Sigmoid colon (tissue), 7 donors: ENCODE measurements around the gene WWTR1. TPM values are rescaled to one million over a fixed set of nuclear protein-coding genes. Genes with fewer than 3 reads are reported as not detected.
A peak's percentile ranks its signal among the peaks of the same experiment; 100 is the strongest.

Experiments used
- DNase-seq: peaks from one replicate; pipeline ENCODE4 v3.0.0-alpha.2; 2019
- H3K27ac ChIP-seq, 4 donors: fragments of 200-600 bp; sonication (generic); one replicate each; pipeline ENCODE4 v1.5.1; 2016 to 2019; ENCODE audit warnings: mild to moderate bottlenecking in 1 of 4
- H3K27me3 ChIP-seq, 3 donors: fragments of 200-600 bp; sonication (generic); one replicate each; pipeline ENCODE4 v1.5.1; 2019; ENCODE audit warnings: mild to moderate bottlenecking in 1 of 3
- H3K36me3 ChIP-seq, 4 donors: fragments of 200-600 bp; sonication (generic); one replicate each; pipeline ENCODE4 v1.5.1; 2016 to 2019
- H3K4me1 ChIP-seq, 4 donors: fragments of 200-600 bp; sonication (generic); one replicate each; pipeline ENCODE4 v1.5.1; 2017 to 2019
- H3K4me3 ChIP-seq, 4 donors: fragments of 200-600 bp; sonication (generic); one replicate each; pipeline ENCODE4 v1.5.1; 2017 to 2019; ENCODE audit warnings: mild to moderate bottlenecking in 2 of 4, moderate library complexity in 1 of 4
- H3K9me3 ChIP-seq, 4 donors: fragments of 200-600 bp in 3 of 4; sonication (generic) in 3 of 4; one replicate each; pipeline versions ENCODE4 v1.5.1 to v1.6.1; 2013 to 2019
- CTCF ChIP-seq, 4 experiments: fragments of 450-650 bp in 3 of 4; fragments of 200-600 bp in 1 of 4; IDR thresholded peaks; one replicate each; pipeline ENCODE4 v1.5.1; 2016 to 2019; ENCODE audit warnings: antibody characterized with exemption in 4 of 4, mild to moderate bottlenecking in 3 of 4, moderate library complexity in 2 of 4
- EP300 ChIP-seq, 4 donors: sonication (generic); formaldehyde crosslinking; IDR thresholded peaks; one replicate each; pipeline ENCODE4 v1.6.1; 2017; ENCODE audit warnings: antibody characterized with exemption in 4 of 4
- POLR2A ChIP-seq, 2 donors: fragments of 450-650 bp; IDR thresholded peaks; one replicate each; pipeline ENCODE4 v1.6.1; 2016; ENCODE audit warnings: antibody characterized with exemption in 2 of 2, mild to moderate bottlenecking in 2 of 2, moderate library complexity in 2 of 2
- POLR2AphosphoS5 ChIP-seq, 4 donors: sonication (generic); formaldehyde crosslinking; IDR thresholded peaks; one replicate each; pipeline ENCODE4 v1.6.1; 2017; ENCODE audit warnings: antibody characterized with exemption in 4 of 4
- WGBS, 2 donors: extraction: QIAGEN DNeasy Blood & Tissue Kit; methylation state at CpG; one replicate each; pipeline ENCODE4 v1.1.7; 2013; 5-methylcytosine and 5-hydroxymethylcytosine counted together
- intact Hi-C: fragments of 100-400 bp; cut with DNase I; formaldehyde crosslinking; loops from one replicate; pipeline ENCODE4 v1.15.1; 2023
- polyA plus RNA-seq, 3 donors: library from polyadenylated mRNA; stranded (reverse); fragments of 200-250 nt; gene quantifications; one replicate each; pipeline ENCODE4 v1.2.3, GENCODE V29; 2013
- total RNA-seq, 4 donors: library from RNA; depleted of rRNA; stranded (reverse); fragments of >200 nt; gene quantifications; one replicate each; pipeline ENCODE4 v1.1.0, GENCODE V29; 2016
- donor health status: healthy with polysubstance abuse.
- donor health status: Bipolar disorder and iron deficiency.
- donor health status: healthy.

Gene WWTR1
- total and polyA plus RNA-seq, 7 donors: 7.9 to 340 (median 243) TPM

DNA sequence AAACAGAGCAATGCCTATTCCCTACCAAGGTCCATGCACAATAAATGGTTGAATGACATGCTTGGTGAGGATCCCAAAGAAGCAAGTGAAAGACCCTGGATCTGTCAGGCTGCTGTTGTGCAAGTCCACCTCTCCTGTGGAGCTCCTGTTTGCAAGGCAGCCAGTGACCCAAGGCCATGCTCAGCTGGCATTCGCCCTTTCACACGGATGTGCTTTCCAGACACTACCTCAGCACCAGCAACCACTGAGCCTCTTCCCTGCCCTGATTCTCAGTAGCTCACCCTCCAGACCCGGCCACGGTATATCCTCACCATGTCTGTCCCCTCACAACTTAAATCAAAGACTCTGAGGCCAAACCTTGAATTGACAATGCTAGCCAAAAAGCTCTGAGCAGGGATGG lies 23.3 kb downstream of the WWTR1 start:
- no peak for DNase-seq
- Histone ChIP-seq H3K36me3 (no peaks in the 10 kb centered on the region), H3K27me3 (no peaks in the 10 kb centered on the region), H3K9me3 (no peaks in the 10 kb centered on the region), H3K4me1 (peaks cover 0 to 78% (median 63%) of the 10 kb centered on the region in 4 donors), H3K27ac (peak overlapping the region in 3 of 4 donors; percentile 32 to 53 (median 33)), H3K4me3 (no peak overlapping the region)
- no peak for TF ChIP-seq POLR2A (IDR thresholded peaks at IDR 0.05)
- TF ChIP-seq POLR2AphosphoS5 (IDR thresholded peaks at IDR 0.05): no peak
- no peak for TF ChIP-seq EP300 (IDR thresholded peaks at IDR 0.05)
- TF ChIP-seq CTCF (IDR thresholded peaks at IDR 0.05): no peak
- intact Hi-C loops: no loop called here
- 83 to 92% methylated on average over 4 of the region's 4 CpGs for WGBS, 2 donors

DNA sequence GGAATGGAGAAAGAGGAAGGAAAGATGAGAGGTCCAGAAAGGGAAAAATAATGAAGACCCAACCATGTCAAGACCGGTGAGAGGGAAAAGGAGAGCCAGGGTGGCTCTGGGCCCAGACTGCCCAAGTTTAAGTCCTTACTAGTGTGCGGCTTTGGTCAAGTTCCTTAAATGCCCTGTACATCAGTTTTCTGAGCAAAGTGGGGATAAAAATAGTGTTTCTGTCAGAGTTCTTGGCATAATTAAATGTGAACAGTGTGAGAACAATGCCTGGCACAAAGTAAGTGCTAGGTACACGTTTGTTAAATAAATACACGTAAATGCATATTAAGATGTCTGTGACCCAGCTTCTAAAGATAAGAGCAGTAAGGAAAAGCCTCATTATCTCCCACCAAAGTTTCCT lies 23.8 kb downstream of the WWTR1 start:
- Histone ChIP-seq H3K27ac (peak overlapping the region in 3 of 4 donors; percentile 32 to 53 (median 33)), H3K27me3 (no peaks in the 10 kb centered on the region), H3K4me3 (no peak overlapping the region), H3K9me3 (no peaks in the 10 kb centered on the region), H3K4me1 (peaks cover 0 to 78% (median 63%) of the 10 kb centered on the region in 4 donors), H3K36me3 (no peaks in the 10 kb centered on the region)
- no peak for DNase-seq
- TF ChIP-seq POLR2A (IDR thresholded peaks at IDR 0.05) (no peak), CTCF (IDR thresholded peaks at IDR 0.05) (no peak), POLR2AphosphoS5 (IDR thresholded peaks at IDR 0.05) (no peak), EP300 (IDR thresholded peaks at IDR 0.05) (no peak)
- intact Hi-C loops: no loop called here
- 52 to 73% methylated on average over 4 of the region's 4 CpGs for WGBS, 2 donors

DNA sequence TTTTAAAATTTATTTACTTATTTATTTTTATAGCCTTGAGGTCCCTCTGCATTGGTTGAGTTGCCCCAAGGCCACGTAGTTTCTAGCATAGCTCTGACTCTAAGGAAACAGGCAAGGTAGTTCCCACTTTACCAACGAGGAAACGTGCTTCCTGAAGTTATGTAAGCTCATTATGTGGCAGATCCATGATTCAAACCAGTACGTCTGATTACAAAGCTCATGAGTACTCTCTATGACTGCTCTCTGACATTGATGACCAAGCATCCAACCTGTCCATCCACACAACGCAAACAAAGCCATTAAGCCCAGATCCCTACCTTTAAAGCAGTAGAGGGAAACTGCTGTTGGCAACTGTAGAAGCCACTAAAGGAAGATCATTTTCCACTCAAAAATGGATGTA lies 25.6 kb downstream of the WWTR1 start:
- 75% methylated on average over 5 of the region's 5 CpGs for WGBS, 2 donors
- H3K27ac ChIP-seq: no peak overlapping the region
- H3K4me1 ChIP-seq: peaks cover 0 to 70% (median 62%) of the 10 kb centered on the region in 4 donors
- no peaks in the 10 kb centered on the region for H3K36me3 ChIP-seq
- DNase-seq: no peak
- TF ChIP-seq CTCF (IDR thresholded peaks at IDR 0.05) (no peak), POLR2AphosphoS5 (IDR thresholded peaks at IDR 0.05) (no peak)
- intact Hi-C loops: no loop called here
- H3K27me3 ChIP-seq: no peaks in the 10 kb centered on the region
- no peaks in the 10 kb centered on the region for H3K9me3 ChIP-seq
- H3K4me3 ChIP-seq: no peak overlapping the region

GRCh38 chr3:149630806-149631205 lies 27.0 kb downstream of the WWTR1 start:
- TF ChIP-seq EP300 (IDR thresholded peaks at IDR 0.05) (no peak), POLR2A (IDR thresholded peaks at IDR 0.05) (no peak), POLR2AphosphoS5 (IDR thresholded peaks at IDR 0.05) (no peak), CTCF (IDR thresholded peaks at IDR 0.05) (no peak)
- H3K9me3 ChIP-seq: no peaks in the 10 kb centered on the region
- intact Hi-C loops: no loop called here
- WGBS, 2 donors: 74 to 80% methylated on average over 1 of the region's 1 CpG
- H3K27me3 ChIP-seq: no peaks in the 10 kb centered on the region
- H3K4me3 ChIP-seq: no peak overlapping the region
- DNase-seq: no peak
- H3K27ac ChIP-seq: no peak overlapping the region
- H3K36me3 ChIP-seq: no peaks in the 10 kb centered on the region
- H3K4me1 ChIP-seq: peaks cover 0 to 76% (median 69%) of the 10 kb centered on the region in 4 donors

- Histone ChIP-seq H3K36me3 (no peaks in the 10 kb centered on the region), H3K4me1 (peaks cover 0 to 80% (median 68%) of the 10 kb centered on the region in 4 donors), H3K4me3 (no peak overlapping the region), H3K27ac (peak overlapping the region in 3 of 4 donors; percentile 24 to 46 (median 34)), H3K9me3 (no peaks in the 10 kb centered on the region), H3K27me3 (no peaks in the 10 kb centered on the region)
- WGBS, 2 donors: 83 to 84% methylated on average over 6 of the region's 6 CpGs
- intact Hi-C loops: no loop called here
- DNase-seq: no peak
- no peak for TF ChIP-seq CTCF (IDR thresholded peaks at IDR 0.05)
These were observed 28.7 kb downstream of the WWTR1 start for GRCh38 chr3:149628957-149629670.
